Activated naive CD8-positive, alpha-beta T cell treated with anti-CD3 and anti-CD28 coated beads for 36 hours (primary cell): ENCODE measurements around the gene ARSG. TPM values are rescaled to one million over a fixed set of nuclear protein-coding genes. Genes with fewer than 3 reads are reported as not detected.
"Not testable (repeated sequence)": the region's sequence is repeated elsewhere in the genome, so short reads cannot be mapped to it uniquely, and the experiment has no call there.

Experiments
- DNase-seq: peaks from one replicate; pipeline ENCODE4 v3.0.0; 2021
- H3K27ac Mint-ChIP-seq: one replicate; pipeline ENCODE4 v1.8.0; 2022; ENCODE audit warnings: mild to moderate bottlenecking, moderate library complexity, mixed read lengths
- H3K27me3 Mint-ChIP-seq: one replicate; pipeline ENCODE4 v1.8.0; 2022; ENCODE audit warnings: mild to moderate bottlenecking, mixed read lengths
- H3K36me3 Mint-ChIP-seq: one replicate; pipeline ENCODE4 v1.8.0; 2021; ENCODE audit warnings: mild to moderate bottlenecking, mixed read lengths
- H3K4me1 Mint-ChIP-seq: one replicate; pipeline ENCODE4 v1.8.0; 2021; ENCODE audit warnings: mixed read lengths
- H3K4me3 Mint-ChIP-seq: one replicate; pipeline ENCODE4 v1.8.0; 2022; ENCODE audit warnings: mild to moderate bottlenecking, moderate library complexity, mixed read lengths
- H3K9me3 Mint-ChIP-seq: one replicate; pipeline ENCODE4 v1.8.0; 2022; ENCODE audit warnings: mixed read lengths
- total RNA-seq, 2 experiments: library from RNA; stranded (reverse); gene quantifications; one replicate each; pipeline ENCODE4 v1.2.3, GENCODE V29; 2021

ARSG gene
- total RNA-seq = 1 to 10 TPM; 5.0 to 5.2 TPM

- H3K4me1 Mint-ChIP-seq = peaks cover 47% of the 10 kb centered on the region
- peak; percentile 90 for DNase-seq
- H3K27ac Mint-ChIP-seq = peak within 1 kb of the TSS; percentile 98
- H3K36me3 Mint-ChIP-seq = peaks cover 18% of the 10 kb centered on the region
- peak within 1 kb of the TSS; percentile 97 for H3K4me3 Mint-ChIP-seq
- H3K27me3 Mint-ChIP-seq = no peaks in the 10 kb centered on the region
- H3K9me3 Mint-ChIP-seq = peaks cover 2% of the 10 kb centered on the region
Observed at GRCh38 chr17:68290955-68291835, at the start of gene ARSG, which contains the start of gene SLC16A6. Gene ARSG (plus strand): TSS chr17:68291495. CDS start chr17:68307494, 15,999 bp downstream. Gene SLC16A6 (minus strand): TSS chr17:68291127. CDS start chr17:68278320, 12,807 bp downstream.

GRCh38 chr17:68246271-68247028 is 44.8 kb upstream of the ARSG start:
- Mint-ChIP-seq H3K36me3 (peaks cover 17% of the 10 kb centered on the region), H3K4me1 (peaks cover 38% of the 10 kb centered on the region), H3K27ac (peak overlapping the region; percentile 99), H3K4me3 (peak overlapping the region; percentile 93), H3K27me3 (no peaks in the 10 kb centered on the region), H3K9me3 (no peaks in the 10 kb centered on the region)
- DNase-seq = no peak

DNA sequence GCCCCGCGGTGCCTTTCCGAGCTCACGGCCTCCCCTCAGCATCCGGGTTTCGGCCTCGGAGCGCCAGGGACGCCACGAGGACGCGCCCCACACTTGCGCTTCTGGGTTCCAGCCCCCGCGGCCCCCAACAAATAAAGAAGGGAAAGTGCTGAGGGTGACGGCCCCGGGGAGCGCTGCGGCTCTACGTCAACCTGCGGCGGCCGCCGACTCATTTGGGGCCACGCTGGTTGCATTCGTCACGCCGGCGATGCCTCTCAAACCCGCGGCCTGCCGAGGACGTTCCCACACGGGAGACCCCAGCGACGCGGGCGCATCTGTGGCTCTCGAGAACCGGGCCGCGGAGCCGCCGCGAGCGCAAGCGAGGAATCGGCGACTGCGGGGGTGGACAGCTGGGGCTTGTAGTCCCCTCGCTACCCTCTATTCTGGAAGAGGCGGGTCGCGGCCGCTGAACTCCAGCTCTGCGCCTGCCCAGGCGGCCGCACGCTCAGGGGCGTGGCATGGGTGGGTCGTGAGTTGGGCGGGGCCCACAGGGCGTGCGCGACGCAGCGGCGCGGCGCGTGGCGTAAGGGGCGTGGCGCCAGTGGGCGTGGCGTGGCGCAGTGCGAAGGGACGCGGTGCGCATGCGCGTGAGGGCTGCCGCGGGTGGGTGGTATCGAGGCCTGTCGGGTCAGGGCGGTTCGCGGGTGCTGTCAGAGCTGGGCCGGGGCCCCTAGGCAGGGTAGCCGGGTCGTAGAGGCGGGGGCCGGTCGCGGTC is 43.7 kb upstream of the ARSG start, which contains the start of gene AMZ2:
Gene AMZ2 (plus strand): TSS at position 599 of the 754 bp plus-strand sequence. CDS start 2,145 bp downstream, outside the sequence.
- Mint-ChIP-seq H3K4me1 (peaks cover 43% of the 10 kb centered on the region), H3K36me3 (peaks cover 26% of the 10 kb centered on the region), H3K4me3 (peak within 1 kb of the TSS; percentile 93), H3K27ac (peak within 1 kb of the TSS; percentile 99), H3K9me3 (no peaks in the 10 kb centered on the region), H3K27me3 (no peaks in the 10 kb centered on the region)
- DNase-seq = peak; percentile 98

DNA sequence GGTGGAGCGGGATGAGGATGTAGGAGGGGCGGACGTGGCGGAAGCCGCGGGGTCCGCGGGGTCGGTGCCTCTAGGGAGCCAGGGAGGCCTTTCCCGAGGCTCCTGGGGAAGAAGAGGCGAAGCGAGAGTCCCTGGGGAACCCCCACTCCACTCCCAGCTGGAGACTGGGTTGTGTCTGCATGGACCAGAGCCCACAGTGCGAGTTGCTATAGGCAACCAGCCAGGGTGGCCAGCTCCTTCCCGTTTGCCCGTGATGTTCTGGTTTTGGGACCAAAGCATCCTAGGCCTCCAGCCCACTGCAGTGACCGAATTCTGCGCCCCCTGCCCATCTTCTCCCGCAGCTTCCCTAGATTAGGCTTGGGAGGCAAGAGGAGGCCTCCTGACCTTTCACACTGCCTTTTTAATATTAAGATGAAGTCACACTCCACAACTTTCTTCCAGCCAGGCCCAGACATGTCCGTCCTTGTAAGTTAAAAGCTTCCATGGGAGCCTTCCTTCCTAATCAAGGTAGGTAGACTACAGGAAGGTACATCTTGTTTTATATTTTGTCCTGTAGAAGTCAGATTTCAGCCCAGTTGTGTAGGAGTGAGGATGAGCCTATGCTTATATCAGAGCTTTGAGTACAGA is 43.0 kb upstream of the ARSG start:
- H3K27ac Mint-ChIP-seq = peak overlapping the region; percentile 99

GRCh38 chr17:68248891-68249290 is 42.4 kb upstream of the ARSG start:
- H3K36me3 Mint-ChIP-seq = peaks cover 39% of the 10 kb centered on the region
- peaks cover 54% of the 10 kb centered on the region for H3K4me1 Mint-ChIP-seq
- no peaks in the 10 kb centered on the region for H3K27me3 Mint-ChIP-seq
- peak overlapping the region; percentile 99 for H3K27ac Mint-ChIP-seq
- DNase-seq = no peak
- peak overlapping the region; percentile 93 for H3K4me3 Mint-ChIP-seq
- H3K9me3 Mint-ChIP-seq = no peaks in the 10 kb centered on the region

More for the DNA sequence above, 43.0 kb upstream of the ARSG start:
- H3K27me3 Mint-ChIP-seq = no peaks in the 10 kb centered on the region
- DNase-seq = no peak
- H3K4me1 Mint-ChIP-seq = peaks cover 49% of the 10 kb centered on the region
- peak overlapping the region; percentile 93 for H3K4me3 Mint-ChIP-seq
- H3K36me3 Mint-ChIP-seq = peaks cover 33% of the 10 kb centered on the region
- H3K9me3 Mint-ChIP-seq = no peaks in the 10 kb centered on the region

DNA sequence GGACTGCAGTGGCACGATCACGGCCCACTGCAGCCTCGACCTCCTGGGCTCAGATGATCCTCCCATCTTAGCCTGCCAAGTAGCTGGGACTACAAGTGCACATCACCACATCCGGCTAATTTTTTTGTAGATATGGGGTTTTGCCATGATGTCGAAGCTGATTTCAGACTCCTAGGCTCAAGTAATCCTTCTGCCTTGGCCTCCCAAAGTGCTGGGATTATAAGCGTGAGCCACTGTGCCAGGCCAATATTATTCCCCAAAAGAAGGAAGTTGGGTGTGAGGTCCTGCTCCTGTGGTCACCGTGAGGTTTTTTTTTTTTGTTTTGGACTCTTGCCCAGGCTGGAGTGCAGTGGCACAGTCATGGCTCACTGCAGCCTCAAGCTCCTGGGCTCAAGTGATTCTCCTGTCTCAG is 41.9 kb upstream of the ARSG start:
- DNase-seq = no peak
- Mint-ChIP-seq H3K4me1 (peaks cover 58% of the 10 kb centered on the region), H3K27ac (peak overlapping the region; percentile 99), H3K4me3 (peak overlapping the region; percentile 93), H3K27me3 (no peaks in the 10 kb centered on the region), H3K9me3 (no peaks in the 10 kb centered on the region), H3K36me3 (peaks cover 43% of the 10 kb centered on the region)

GRCh38 chr17:68253426-68253825 is 37.9 kb upstream of the ARSG start:
- Mint-ChIP-seq H3K4me3 (peak overlapping the region; percentile 33), H3K4me1 (peaks cover 86% of the 10 kb centered on the region), H3K27ac (peak overlapping the region; percentile 83), H3K36me3 (peaks cover 74% of the 10 kb centered on the region)
- DNase-seq, H3K27me3 Mint-ChIP-seq, H3K9me3 Mint-ChIP-seq: not testable (repeated sequence)

DNA sequence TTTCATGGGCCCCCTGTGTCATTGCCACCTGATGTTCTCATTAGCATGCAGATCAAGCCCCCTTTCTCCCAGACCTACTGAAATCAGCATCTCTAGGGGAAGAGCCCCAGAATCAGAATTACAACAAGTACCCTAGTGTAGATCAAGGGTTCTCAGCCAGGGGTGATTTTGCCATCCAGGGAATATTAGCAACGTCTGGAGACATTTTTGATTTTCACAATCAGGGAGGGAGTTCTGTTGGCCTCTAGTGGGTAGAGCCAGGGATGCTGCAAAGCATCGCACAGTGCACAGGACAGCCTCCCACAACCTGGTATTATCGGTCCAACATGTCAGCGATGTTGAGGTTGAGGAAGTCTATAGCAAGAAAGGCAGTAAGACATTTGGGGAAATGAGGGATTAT is 36.1 kb upstream of the ARSG start:
- H3K36me3 Mint-ChIP-seq = peaks cover 71% of the 10 kb centered on the region

GRCh38 chr17:68255731-68256538 is 35.4 kb upstream of the ARSG start:
- peak overlapping the region; percentile 93 for H3K27ac Mint-ChIP-seq
- H3K36me3 Mint-ChIP-seq = peaks cover 68% of the 10 kb centered on the region
- no peaks in the 10 kb centered on the region for H3K9me3 Mint-ChIP-seq
- no peak for DNase-seq
- no peak overlapping the region for H3K4me3 Mint-ChIP-seq
- no peaks in the 10 kb centered on the region for H3K27me3 Mint-ChIP-seq
- peaks cover 75% of the 10 kb centered on the region for H3K4me1 Mint-ChIP-seq

More for the DNA sequence above, 36.1 kb upstream of the ARSG start:
- Mint-ChIP-seq H3K27me3 (no peaks in the 10 kb centered on the region), H3K9me3 (no peaks in the 10 kb centered on the region), H3K4me1 (peaks cover 81% of the 10 kb centered on the region), H3K4me3 (no peak overlapping the region), H3K27ac (peak overlapping the region; percentile 93)
- no peak for DNase-seq

- not testable (repeated sequence) for DNase-seq, H3K27me3 Mint-ChIP-seq, H3K9me3 Mint-ChIP-seq, H3K4me3 Mint-ChIP-seq
- Mint-ChIP-seq H3K36me3 (peaks cover 67% of the 10 kb centered on the region), H3K4me1 (peaks cover 77% of the 10 kb centered on the region), H3K27ac (peak overlapping the region; percentile 93)
Observed at GRCh38 chr17:68256701-68257100, 34.6 kb upstream of the ARSG start.

DNA sequence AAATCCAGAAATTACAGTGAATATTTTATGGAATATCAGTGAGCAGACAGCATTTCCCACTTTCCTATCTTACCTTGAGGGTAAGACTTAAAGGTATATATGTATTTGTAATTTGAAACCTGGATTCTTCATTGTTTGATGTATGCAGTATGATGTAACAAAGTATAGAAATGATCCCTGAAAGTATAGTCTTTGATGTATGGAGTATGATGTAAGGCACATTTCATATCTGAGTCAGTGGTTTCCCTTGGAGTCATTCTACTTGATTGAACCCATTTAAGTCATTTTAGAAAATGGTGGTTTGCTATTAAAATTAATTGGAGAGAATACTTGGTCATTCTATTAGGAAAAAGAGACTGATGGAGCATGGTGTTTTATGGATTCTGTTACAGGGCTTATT is 33.4 kb upstream of the ARSG start:
- Mint-ChIP-seq H3K4me1 (peaks cover 76% of the 10 kb centered on the region), H3K9me3 (no peaks in the 10 kb centered on the region), H3K36me3 (peaks cover 56% of the 10 kb centered on the region), H3K4me3 (peak overlapping the region; percentile 34), H3K27me3 (no peaks in the 10 kb centered on the region), H3K27ac (peak overlapping the region; percentile 93)
- no peak for DNase-seq

- not testable (repeated sequence) for H3K27me3 Mint-ChIP-seq, H3K9me3 Mint-ChIP-seq
- peak; percentile 89 for DNase-seq
- peak overlapping the region; percentile 76 for H3K4me3 Mint-ChIP-seq
- peaks cover 44% of the 10 kb centered on the region for H3K36me3 Mint-ChIP-seq
- H3K27ac Mint-ChIP-seq = peak overlapping the region; percentile 97
- H3K4me1 Mint-ChIP-seq = peaks cover 72% of the 10 kb centered on the region
Observed at GRCh38 chr17:68258890-68259647, 32.2 kb upstream of the ARSG start.

DNA sequence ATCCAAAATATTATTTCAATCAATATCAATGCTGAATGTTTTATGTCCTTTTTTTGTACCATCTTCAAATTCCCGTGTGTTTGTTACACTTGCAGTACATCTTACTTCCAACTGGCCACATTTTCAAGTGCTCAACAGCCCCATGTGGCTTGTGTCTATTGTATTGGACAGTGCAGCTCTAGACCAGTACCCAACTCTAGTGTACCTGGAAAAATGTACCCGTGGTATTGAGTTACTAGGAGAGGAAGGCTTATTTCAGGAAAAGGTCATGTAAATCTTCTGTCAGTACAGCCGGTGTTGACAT is 31.7 kb upstream of the ARSG start:
- H3K27ac Mint-ChIP-seq = peak overlapping the region; percentile 97
- H3K4me1 Mint-ChIP-seq = peaks cover 68% of the 10 kb centered on the region

More for the DNA sequence above, 31.7 kb upstream of the ARSG start:
- not testable (repeated sequence) for H3K9me3 Mint-ChIP-seq, H3K27me3 Mint-ChIP-seq, DNase-seq
- Mint-ChIP-seq H3K36me3 (peaks cover 40% of the 10 kb centered on the region), H3K4me3 (peak overlapping the region; percentile 76)
